ENCODE data around the gene ACBD4.

DNA sequence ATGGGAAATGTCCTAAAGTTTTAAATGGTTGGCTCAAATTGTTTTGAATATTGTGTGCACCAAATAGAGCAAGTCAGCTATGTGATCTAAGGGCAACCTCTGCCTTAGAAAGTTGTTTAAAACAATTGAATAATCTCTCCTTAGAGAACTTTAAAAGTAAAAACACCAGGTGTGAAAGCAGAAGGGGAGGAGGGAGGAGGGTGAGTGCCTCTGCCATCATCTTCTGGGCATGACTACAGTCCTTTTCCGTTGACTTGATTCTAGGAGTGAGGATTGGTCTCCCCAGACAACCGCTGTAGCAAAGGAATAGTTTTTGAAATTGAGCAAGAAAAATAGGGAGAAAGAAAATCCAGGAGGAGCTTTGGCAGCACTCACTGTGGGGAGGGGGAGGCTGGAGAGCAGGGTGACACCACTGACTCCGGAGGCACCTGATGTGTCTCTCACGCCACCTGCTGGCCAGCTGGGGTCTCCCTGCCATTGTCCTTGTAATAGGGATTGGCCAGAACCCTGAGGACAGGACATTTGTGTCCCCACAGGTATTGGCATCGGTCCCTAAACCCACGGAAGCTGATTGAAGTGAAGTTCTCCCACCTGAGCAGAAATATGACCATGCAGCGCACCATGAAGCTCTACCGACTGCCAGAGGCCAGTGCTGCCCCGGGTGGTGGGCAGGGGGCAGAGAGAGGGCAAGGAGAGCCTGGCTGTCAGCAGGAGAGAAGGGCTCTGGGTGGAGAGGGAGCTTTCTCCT is 36.4 kb upstream of the ACBD4 start:
- TF ChIP-seq CTCF (IDR thresholded peaks at IDR 0.05; ENCODE audit: poor library complexity), result peak; percentile 89
- TF ChIP-seq EZH2phosphoT487 (IDR thresholded peaks at IDR 0.05; ENCODE audit: low read depth, severe bottlenecking, unreplicated experiment), result no peak
- no peak for TF ChIP-seq EZH2 (IDR thresholded peaks at IDR 0.05; ENCODE audit: borderline replicate concordance)
